ENCODE results near the gene MSRB2. TPM values are rescaled to one million over a fixed set of nuclear protein-coding genes. Genes with fewer than 3 reads are reported as not detected.

Gene MSRB2
- total and polyA plus RNA-seq, 3 donors from 2014 or later: 14.2 to 16.0 (median 15.7) TPM

- no peaks in the 10 kb centered on the region for H3K27me3 ChIP-seq
- no peak for DNase-seq
- intact Hi-C loops (cut with DNase I; ENCODE audit: low total_unique reads): no loop called here
- no peaks in the 10 kb centered on the region for H3K36me3 ChIP-seq (ENCODE audit: low read depth, missing control alignments)
- H3K27ac ChIP-seq: no peak overlapping the region
- H3K9me3 ChIP-seq: no peaks in the 10 kb centered on the region
- H3K4me1 ChIP-seq: no peaks in the 10 kb centered on the region
- no peak for TF ChIP-seq CTCF (IDR thresholded peaks at IDR 0.05)
- TF ChIP-seq POLR2A (IDR thresholded peaks at IDR 0.05): no peak
- WGBS, 2 donors: 86 to 95% methylated on average over 3 of the region's 3 CpGs
- no peak overlapping the region for H3K4me3 ChIP-seq
Observed at GRCh38 chr10:23051278-23051677, 44.1 kb upstream of the MSRB2 start.

- Histone ChIP-seq H3K27ac (no peak overlapping the region), H3K9me3 (no peaks in the 10 kb centered on the region), H3K27me3 (no peaks in the 10 kb centered on the region), H3K4me1 (no peaks in the 10 kb centered on the region), H3K4me3 (no peak overlapping the region), H3K36me3 (ENCODE audit: low read depth, missing control alignments) (no peaks in the 10 kb centered on the region)
- DNase-seq: no peak
- intact Hi-C loops (cut with DNase I; ENCODE audit: low total_unique reads): no loop called here
- 93 to 95% methylated on average over 5 of the region's 5 CpGs for WGBS, 2 donors
- TF ChIP-seq POLR2A (IDR thresholded peaks at IDR 0.05): no peak
Observed at GRCh38 chr10:23051855-23052331, 43.5 kb upstream of the MSRB2 start.

- DNase-seq: no peak
- Histone ChIP-seq H3K9me3 (no peaks in the 10 kb centered on the region), H3K4me1 (no peaks in the 10 kb centered on the region), H3K27ac (no peak overlapping the region), H3K4me3 (no peak overlapping the region), H3K36me3 (ENCODE audit: low read depth, missing control alignments) (no peaks in the 10 kb centered on the region), H3K27me3 (no peaks in the 10 kb centered on the region)
- intact Hi-C loops (cut with DNase I; ENCODE audit: low total_unique reads): no loop called here
- 76% methylated on average over 1 of the region's 1 CpG for WGBS, 2 donors
- no peak for TF ChIP-seq POLR2A (IDR thresholded peaks at IDR 0.05)
- no peak for TF ChIP-seq CTCF (IDR thresholded peaks at IDR 0.05)
Observed at GRCh38 chr10:23053036-23053435, 42.3 kb upstream of the MSRB2 start.

GRCh38 chr10:23055424-23056185 is 39.8 kb upstream of the MSRB2 start:
- Histone ChIP-seq H3K27ac (no peak overlapping the region), H3K36me3 (ENCODE audit: low read depth, missing control alignments) (no peaks in the 10 kb centered on the region), H3K4me1 (no peaks in the 10 kb centered on the region), H3K4me3 (no peak overlapping the region), H3K27me3 (no peaks in the 10 kb centered on the region), H3K9me3 (no peaks in the 10 kb centered on the region)
- 38 to 51% methylated on average over 7 of the region's 7 CpGs for WGBS, 2 donors
- intact Hi-C loops (cut with DNase I; ENCODE audit: low total_unique reads): no loop called here
- TF ChIP-seq CTCF (IDR thresholded peaks at IDR 0.05): no peak
- no peak for TF ChIP-seq POLR2A (IDR thresholded peaks at IDR 0.05)
- no peak for DNase-seq

- no peak for DNase-seq
- TF ChIP-seq POLR2A (IDR thresholded peaks at IDR 0.05) (no peak), CTCF (IDR thresholded peaks at IDR 0.05) (no peak)
- Histone ChIP-seq H3K4me1 (no peaks in the 10 kb centered on the region), H3K36me3 (ENCODE audit: low read depth, missing control alignments) (no peaks in the 10 kb centered on the region), H3K4me3 (no peak overlapping the region), H3K9me3 (no peaks in the 10 kb centered on the region), H3K27me3 (no peaks in the 10 kb centered on the region), H3K27ac (no peak overlapping the region)
- intact Hi-C loops (cut with DNase I; ENCODE audit: low total_unique reads): no loop called here
- WGBS, 2 donors: 70 to 75% methylated on average over 3 of the region's 3 CpGs
Observed at GRCh38 chr10:23056186-23056579, 39.2 kb upstream of the MSRB2 start.

Measured in testis (tissue), 3 donors.